Psoas muscle (tissue), 8 donors: ENCODE data around the gene MVD. TPM values are rescaled to one million over a fixed set of nuclear protein-coding genes. Genes with fewer than 3 reads are reported as not detected.

Source experiments
- ATAC-seq, 4 donors: fragments of 200-7000 bp; cut with Tn5 transposase; one replicate each; pipeline ENCODE4 v1.9.1; 2020; ENCODE audit warnings: moderate library complexity in 3 of 4, mild to moderate bottlenecking in 2 of 4
- DNase-seq, 2 donors: peaks; one replicate each; pipeline ENCODE4 v3.0.0-alpha.2; 2020
- H3K27ac ChIP-seq: fragments of 200-600 bp; one replicate; pipeline ENCODE4 v1.8.0; 2022
- H3K27me3 ChIP-seq, 3 donors: fragments of 200-600 bp in 1 of 3; one replicate each; pipeline versions ENCODE4 v1.6.1 to v1.8.0; 2013 to 2022; ENCODE audit warnings: low read length in 2 of 3, mild to moderate bottlenecking in 2 of 3, moderate library complexity in 1 of 3; ENCODE audit not compliant: insufficient read depth in 3 of 3
- H3K36me3 ChIP-seq, 2 donors: fragments of 200-600 bp in 1 of 2; one replicate each; pipeline versions ENCODE4 v1.6.1 to v1.8.0; 2013 to 2022; ENCODE audit warnings: low read depth in 1 of 2, mild to moderate bottlenecking in 1 of 2, moderate library complexity in 1 of 2; ENCODE audit not compliant: insufficient read depth in 1 of 2
- H3K4me1 ChIP-seq: fragments of 200-600 bp; one replicate; pipeline ENCODE4 v1.8.0; 2022
- H3K4me3 ChIP-seq: fragments of 200-600 bp; one replicate; pipeline ENCODE4 v1.8.0; 2022; ENCODE audit warnings: mild to moderate bottlenecking
- H3K9me3 ChIP-seq: fragments of 200-600 bp; one replicate; pipeline ENCODE4 v1.8.0; 2022
- WGBS, 3 donors: extraction: QIAGEN DNeasy Blood & Tissue Kit; methylation state at CpG; one replicate each; pipeline versions ENCODE4 v1.1.6 to v1.1.7; 2013; 5-methylcytosine and 5-hydroxymethylcytosine counted together
- intact Hi-C, 2 donors: fragments of 100-400 bp; cut with DNase I; formaldehyde crosslinking; loops; one replicate each; pipeline versions ENCODE4 v1.11.0 to v1.14.2; 2022
- polyA plus RNA-seq, 3 donors: library from polyadenylated mRNA; stranded (reverse); fragments of 200-250 nt; gene quantifications; one replicate each; pipeline ENCODE4 v1.2.3, GENCODE V29; 2013
- total RNA-seq, 4 donors: library from RNA; stranded (reverse); fragmentation: NEBNext Ultra II Directional in 2 of 4; extraction: Animal tissue kit (Norgen Biotek cat#: 25700) in 2 of 4; gene quantifications; one replicate each; pipeline versions ENCODE4 v1.2.1 to v1.2.4, GENCODE V29; 2021 to 2023
- TF ChIP-seq, protein P1 (sequence below): fragments of 200-600 bp; IDR thresholded peaks from one replicate; pipeline ENCODE4 v1.8.0; 2022; ENCODE audit warnings: antibody characterized with exemption
- donor health status: healthy with polysubstance abuse.
- donor health status: DM: no; HTN: no; CAD: no; lungs with moderate emphysema.
- donor health status: Bipolar disorder and iron deficiency.
- donor health status: healthy.
- donor health status: DM: yes; HTN: yes; CAD: no.
- donor health status: DM: no; HTN: no; CAD: no.
- donor health status: DM: no; HTN: no; CAD: no.
- donor health status: DM: yes; HTN: yes; CAD: no.

The MVD gene
- total and polyA plus RNA-seq, 7 donors: 11.7 to 26.8 (median 15.9) TPM

DNA sequence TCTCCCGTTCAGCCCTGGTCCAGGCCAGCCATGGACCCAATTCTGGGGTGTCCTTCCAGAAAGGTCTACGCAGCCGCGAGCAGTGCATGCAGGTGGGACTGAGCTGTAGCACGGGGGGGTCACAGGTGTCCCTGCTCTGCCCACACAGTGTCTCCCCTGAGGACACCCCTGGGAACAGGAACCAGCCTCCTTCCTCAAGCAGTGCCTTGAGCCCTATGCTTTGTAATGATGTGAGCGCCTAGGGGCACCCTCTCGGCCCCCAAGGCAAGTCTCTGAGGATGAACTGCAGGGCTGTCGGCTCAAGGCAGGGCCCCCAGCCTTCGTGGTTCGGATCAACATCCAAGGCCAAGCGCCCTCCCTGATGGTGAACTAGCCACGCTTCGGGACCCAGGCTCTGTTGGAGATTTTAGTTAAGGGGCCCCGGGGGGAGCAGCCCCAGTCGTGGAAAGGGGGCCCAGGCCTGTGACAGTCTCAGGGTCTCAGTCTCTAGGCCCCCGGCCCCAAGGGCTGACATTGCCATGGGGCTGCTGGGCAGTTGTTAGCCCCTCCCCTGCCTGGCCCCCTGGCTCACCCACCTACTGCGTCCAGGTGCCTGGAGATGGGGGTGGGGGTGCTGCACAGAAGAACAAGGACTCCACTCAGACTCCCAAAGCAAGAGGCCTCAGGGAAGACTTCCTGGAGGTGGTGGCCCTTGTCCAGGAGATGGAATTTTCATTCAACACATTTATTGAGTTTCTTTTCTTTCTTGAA lies 22.2 kb downstream of the MVD start:
- WGBS, 3 donors: 54 to 61% (median 61%) methylated on average over 17 of the region's 17 CpGs
- Histone ChIP-seq H3K36me3 (no peaks in the 10 kb centered on the region), H3K4me3 (no peak overlapping the region), H3K27ac (no peak overlapping the region), H3K27me3 (peaks cover 0 to 34% (median 16%) of the 10 kb centered on the region in 3 donors), H3K9me3 (no peaks in the 10 kb centered on the region), H3K4me1 (no peaks in the 10 kb centered on the region)
- DNase-seq (no peak), ATAC-seq (no peak)
- intact Hi-C loops: no loop called here
- TF ChIP-seq, protein P1, sequence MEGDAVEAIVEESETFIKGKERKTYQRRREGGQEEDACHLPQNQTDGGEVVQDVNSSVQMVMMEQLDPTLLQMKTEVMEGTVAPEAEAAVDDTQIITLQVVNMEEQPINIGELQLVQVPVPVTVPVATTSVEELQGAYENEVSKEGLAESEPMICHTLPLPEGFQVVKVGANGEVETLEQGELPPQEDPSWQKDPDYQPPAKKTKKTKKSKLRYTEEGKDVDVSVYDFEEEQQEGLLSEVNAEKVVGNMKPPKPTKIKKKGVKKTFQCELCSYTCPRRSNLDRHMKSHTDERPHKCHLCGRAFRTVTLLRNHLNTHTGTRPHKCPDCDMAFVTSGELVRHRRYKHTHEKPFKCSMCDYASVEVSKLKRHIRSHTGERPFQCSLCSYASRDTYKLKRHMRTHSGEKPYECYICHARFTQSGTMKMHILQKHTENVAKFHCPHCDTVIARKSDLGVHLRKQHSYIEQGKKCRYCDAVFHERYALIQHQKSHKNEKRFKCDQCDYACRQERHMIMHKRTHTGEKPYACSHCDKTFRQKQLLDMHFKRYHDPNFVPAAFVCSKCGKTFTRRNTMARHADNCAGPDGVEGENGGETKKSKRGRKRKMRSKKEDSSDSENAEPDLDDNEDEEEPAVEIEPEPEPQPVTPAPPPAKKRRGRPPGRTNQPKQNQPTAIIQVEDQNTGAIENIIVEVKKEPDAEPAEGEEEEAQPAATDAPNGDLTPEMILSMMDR: no peak

DNA sequence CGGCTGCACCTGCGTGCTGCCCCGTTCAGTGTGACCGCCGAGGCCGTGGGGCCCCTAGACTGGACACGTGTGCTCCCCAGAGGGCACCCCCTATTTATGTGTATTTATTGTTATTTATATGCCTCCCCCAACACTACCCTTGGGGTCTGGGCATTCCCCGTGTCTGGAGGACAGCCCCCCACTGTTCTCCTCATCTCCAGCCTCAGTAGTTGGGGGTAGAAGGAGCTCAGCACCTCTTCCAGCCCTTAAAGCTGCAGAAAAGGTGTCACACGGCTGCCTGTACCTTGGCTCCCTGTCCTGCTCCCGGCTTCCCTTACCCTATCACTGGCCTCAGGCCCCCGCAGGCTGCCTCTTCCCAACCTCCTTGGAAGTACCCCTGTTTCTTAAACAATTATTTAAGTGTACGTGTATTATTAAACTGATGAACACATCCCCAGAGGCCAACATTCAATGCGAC lies 22.8 kb downstream of the MVD start:
- intact Hi-C loops: no loop called here
- Histone ChIP-seq H3K4me1 (no peaks in the 10 kb centered on the region), H3K4me3 (no peak overlapping the region), H3K9me3 (no peaks in the 10 kb centered on the region), H3K36me3 (no peaks in the 10 kb centered on the region), H3K27me3 (peaks cover 0 to 34% (median 16%) of the 10 kb centered on the region in 3 donors), H3K27ac (no peak overlapping the region)
- DNase-seq (no peak), ATAC-seq (no peak)
- 24 to 39% (median 36%) methylated on average over 13 of the region's 13 CpGs for WGBS, 3 donors
- TF ChIP-seq, protein P1: no peak

DNA sequence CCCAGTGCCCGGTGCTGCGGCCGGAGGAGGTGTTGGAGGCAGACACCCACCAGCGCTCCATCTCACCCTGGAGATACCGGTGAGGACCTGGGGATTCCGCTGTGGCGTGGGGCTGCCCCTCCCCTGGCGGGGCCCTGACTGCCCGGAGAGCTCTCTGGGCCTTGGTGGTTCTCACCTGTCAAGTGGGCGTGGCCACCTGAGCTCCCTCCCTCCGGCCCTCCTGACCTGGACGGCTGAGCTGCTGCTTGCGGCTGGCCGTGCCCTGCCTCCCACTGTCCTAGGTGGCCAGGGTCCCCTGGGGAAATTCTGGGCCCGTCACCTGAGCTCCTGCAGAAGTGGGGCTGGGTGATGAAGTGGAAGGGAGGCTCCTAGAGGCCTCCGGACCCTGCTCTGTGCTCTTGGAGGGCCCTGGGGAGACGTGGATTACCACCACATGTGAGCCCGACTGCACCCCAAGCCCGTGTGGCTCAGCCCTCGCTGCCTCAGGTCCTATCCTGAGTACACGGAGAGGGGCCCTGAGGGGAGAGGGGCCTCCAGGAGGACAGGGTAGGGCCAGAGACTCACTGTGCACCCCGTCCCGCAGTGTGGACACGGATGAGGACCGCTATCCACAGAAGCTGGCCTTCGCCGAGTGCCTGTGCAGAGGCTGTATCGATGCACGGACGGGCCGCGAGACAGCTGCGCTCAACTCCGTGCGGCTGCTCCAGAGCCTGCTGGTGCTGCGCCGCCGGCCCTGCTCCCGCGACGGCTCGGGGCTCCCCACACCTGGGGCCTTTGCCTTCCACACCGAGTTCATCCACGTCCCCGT lies 23.5 kb downstream of the MVD start:
- Histone ChIP-seq H3K4me3 (no peak overlapping the region), H3K27ac (no peak overlapping the region), H3K4me1 (no peaks in the 10 kb centered on the region), H3K36me3 (no peaks in the 10 kb centered on the region), H3K27me3 (peaks cover 0 to 34% (median 16%) of the 10 kb centered on the region in 3 donors), H3K9me3 (no peaks in the 10 kb centered on the region)
- 15 to 19% (median 15%) methylated on average over 29 to 45 of the region's 45 CpGs for WGBS, 3 donors
- intact Hi-C loops: no loop called here
- ATAC-seq: peak in 3 of 4 donors; percentile 7 to 27 (median 22)
- DNase-seq: no peak
- TF ChIP-seq, protein P1: no peak

DNA sequence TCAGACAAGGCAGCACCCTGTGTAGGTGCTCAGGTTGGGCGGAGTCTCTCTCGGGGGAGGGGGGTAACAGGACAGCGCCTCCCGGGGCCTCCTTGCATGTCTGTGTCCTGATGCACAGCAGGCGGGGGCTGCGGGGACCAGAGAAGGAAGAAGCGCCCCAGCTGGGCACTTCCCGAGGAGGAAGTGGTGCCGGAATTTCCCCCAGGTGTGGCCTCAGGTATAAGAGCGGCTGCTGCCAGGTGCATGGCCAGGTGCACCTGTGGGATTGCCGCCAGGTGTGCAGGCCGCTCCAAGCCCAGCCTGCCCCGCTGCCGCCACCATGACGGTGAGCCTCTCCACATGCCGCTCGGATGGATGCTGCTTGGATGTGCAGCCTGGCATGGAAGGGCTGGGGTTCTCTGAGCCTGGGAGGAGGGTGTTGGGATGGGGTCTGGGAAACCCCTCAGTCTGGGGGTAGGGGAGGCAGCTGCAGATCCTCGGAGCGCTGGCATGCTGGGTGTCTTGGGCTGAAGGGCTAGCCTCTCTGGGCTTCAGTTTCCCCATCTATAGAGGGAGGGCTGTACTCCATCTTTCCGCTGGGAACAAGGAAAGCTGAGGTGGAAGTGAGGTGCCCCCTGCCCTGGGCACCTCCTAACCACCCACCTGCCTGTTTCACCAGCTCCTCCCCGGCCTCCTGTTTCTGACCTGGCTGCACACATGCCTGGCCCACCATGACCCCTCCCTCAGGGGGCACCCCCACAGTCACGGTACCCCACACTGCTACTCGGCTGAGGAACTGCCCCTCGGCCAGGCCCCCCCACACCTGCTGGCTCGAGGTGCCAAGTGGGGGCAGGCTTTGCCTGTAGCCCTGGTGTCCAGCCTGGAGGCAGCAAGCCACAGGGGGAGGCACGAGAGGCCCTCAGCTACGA lies 24.3 kb downstream of the MVD start, which contains the start of gene IL17C:
TSS of gene IL17C (plus strand) at position 250 of the 908 bp plus-strand sequence. CDS start at position 320, 70 bp downstream.
- DNase-seq (no peak), ATAC-seq (no peak)
- H3K4me3 ChIP-seq: no peak within 1 kb of the TSS
- intact Hi-C loops: no loop called here
- peaks cover 0 to 34% (median 16%) of the 10 kb centered on the region in 3 donors for H3K27me3 ChIP-seq
- no peaks in the 10 kb centered on the region for H3K9me3 ChIP-seq
- H3K36me3 ChIP-seq: peaks cover 0 to 2% of the 10 kb centered on the region in 2 donors
- no peak within 1 kb of the TSS for H3K27ac ChIP-seq
- TF ChIP-seq, protein P1: no peak
- WGBS, 3 donors: 44 to 45% (median 45%) methylated on average over 25 to 27 of the region's 27 CpGs
- H3K4me1 ChIP-seq: no peaks in the 10 kb centered on the region
